Activated CD8-positive, alpha-beta memory T cell treated with anti-CD3 and anti-CD28 coated beads for 4 hours (primary cell): ENCODE measurements around the gene VWA8.

Source experiments
- DNase-seq, 2 donors: peaks; one replicate each; pipeline ENCODE4 v3.0.0-alpha.2; 2020; ENCODE audit warnings: low read depth in 2 of 2

VWA8 gene

DNA sequence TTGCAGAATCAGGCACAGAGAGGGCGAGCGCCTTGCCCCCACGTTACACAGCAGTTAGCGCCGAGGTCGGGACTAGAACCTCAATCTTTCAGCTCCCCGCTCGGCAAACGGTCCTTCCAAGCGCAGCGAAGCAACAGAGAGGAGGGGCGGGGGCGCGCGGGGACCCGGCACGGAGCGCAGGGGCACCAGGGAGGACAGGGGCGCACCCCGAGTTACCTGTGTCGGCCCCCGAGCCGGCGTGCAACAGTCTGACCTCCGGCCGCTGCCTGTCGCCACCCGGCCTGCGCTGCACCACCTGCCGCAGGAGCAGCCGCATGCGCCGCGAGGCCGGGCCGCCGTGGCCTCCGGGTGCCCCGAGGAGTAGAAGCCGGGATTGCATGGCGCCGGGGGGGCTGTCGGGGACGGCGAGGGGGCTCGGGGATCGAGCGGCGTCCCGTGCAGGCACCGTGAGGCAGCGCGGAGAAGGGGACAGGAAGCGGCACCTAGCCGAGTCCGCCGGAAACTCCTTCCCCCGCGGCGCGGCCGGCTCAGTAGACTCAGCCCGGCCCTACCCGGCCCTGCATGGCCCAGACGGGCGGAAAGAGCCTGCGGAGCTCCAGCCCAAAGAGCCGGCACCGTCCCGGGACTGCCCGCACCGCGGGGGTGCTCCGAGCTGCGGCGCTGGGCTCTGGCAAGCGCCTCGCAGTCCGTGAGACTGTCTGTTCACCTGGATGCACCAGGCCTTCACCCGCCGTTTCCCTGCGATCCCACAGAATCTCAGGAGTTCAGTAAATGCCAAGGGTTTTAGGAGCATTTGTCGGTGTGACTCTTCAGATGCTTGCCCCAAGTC lies at the start of gene VWA8:
Gene VWA8, minus strand, starts transcription at position 473 of the 829 bp plus-strand sequence. Its CDS starts 94 bp downstream, at position 379.
- DNase-seq: peak; percentile 64 to 66

- no peak for DNase-seq
Observed at GRCh38 chr13:42009057-42009456, 48.1 kb upstream of the VWA8 start.

GRCh38 chr13:42007844-42008243 lies 46.9 kb upstream of the VWA8 start:
- DNase-seq: no peak

DNA sequence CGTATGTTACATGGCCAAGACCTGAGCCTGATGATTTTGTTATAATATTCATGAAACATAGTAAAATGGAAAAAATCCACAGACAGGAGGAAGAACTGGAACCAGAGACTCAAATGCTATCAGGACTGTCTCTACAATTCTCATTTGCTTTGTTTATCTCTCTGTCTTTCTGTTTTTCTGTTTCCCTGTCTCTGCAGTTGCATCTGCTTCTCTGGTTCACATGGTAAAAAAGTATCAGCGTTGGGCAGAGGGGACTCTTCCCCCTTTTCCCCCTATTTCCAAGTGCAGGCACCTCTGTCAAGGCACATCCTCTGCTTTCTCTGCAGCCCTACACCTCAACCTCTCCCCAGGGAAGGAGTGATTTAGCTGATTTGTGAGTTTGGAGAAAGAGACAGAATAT lies 41.2 kb upstream of the VWA8 start:
- DNase-seq: no peak

DNA sequence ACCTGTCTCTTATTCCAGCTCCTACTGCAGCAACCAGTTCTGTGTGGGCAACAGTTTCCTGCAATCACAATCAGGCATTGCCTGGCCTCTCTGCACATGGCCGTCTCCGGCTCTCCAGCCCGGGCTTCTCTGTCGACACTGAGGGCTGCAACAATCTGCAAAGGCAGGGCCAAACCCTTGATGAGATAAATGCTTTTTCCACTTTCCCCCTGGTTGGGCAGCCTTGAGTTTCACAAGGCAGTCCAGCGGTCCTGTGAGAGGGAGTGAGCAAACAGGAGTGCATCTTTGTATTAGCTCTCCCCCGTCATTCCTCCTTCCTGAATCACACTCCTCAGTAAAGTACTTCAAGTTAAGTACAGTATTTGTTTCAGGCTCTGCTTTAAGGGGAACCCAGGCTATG lies 40.7 kb upstream of the VWA8 start:
- DNase-seq: no peak

GRCh38 chr13:42000846-42001245 lies 39.9 kb upstream of the VWA8 start:
- DNase-seq: no peak

DNA sequence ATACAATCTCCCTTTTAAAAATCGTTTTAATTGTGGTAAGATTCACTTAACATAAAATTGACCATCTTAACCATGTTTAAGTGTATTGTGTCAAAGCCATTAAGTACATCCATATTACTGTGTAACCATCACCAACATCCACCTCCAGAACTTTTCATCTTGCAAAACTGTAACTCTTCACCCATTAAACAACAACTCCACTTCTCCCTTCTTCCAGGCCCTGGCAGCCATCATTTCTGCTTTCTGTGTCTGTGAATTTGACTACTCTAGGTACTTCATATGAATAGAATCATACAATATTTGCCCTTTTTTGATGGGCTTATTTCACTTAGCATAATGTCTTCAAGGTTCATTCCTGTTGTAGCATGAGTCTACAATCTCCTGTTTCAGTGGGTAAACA lies 36.5 kb upstream of the VWA8 start:
- no peak for DNase-seq

GRCh38 chr13:41995946-41996345 lies 35.0 kb upstream of the VWA8 start:
- DNase-seq: no peak

DNA sequence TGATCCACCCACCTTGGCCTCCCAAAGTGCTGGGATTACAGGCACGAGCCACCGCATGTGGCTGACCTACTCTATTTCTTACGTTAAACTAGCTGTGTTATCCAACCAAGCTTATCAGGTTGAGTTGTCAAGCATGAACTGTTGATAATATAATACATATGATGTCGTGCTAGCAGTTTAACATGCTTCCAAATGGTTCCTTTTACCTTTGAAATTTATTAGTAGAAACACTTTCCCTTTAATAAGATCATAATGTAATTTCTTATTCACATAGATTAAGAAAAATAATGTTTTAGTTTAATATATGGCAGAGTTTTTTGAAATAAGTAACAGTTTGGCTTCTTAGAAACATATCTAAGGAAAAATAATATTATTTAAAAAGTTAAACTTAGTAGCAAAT lies 34.4 kb upstream of the VWA8 start:
- DNase-seq: no peak

- DNase-seq: no peak
Observed at GRCh38 chr13:41994696-41995095, 33.8 kb upstream of the VWA8 start.

GRCh38 chr13:41991936-41992335 lies 31.0 kb upstream of the VWA8 start:
- DNase-seq: no peak

DNA sequence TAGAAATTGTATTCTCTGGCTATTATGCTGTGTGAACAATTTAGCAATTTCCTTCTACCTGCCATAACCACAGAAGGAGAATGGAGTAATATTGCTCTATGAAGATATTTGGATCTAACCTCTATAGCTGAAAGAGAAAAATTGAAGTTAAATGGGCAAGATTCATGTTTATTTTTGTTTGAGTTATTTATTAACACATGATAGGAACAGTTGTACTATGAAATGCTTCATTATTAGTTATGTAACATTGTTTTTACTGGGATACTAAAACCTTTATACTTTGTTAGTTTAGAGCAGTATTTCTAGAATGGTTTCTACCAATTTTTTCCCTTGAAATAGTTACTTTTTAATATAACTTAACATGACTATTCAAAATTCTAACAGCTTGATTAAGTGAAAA lies 27.3 kb upstream of the VWA8 start:
- DNase-seq: no peak

DNA sequence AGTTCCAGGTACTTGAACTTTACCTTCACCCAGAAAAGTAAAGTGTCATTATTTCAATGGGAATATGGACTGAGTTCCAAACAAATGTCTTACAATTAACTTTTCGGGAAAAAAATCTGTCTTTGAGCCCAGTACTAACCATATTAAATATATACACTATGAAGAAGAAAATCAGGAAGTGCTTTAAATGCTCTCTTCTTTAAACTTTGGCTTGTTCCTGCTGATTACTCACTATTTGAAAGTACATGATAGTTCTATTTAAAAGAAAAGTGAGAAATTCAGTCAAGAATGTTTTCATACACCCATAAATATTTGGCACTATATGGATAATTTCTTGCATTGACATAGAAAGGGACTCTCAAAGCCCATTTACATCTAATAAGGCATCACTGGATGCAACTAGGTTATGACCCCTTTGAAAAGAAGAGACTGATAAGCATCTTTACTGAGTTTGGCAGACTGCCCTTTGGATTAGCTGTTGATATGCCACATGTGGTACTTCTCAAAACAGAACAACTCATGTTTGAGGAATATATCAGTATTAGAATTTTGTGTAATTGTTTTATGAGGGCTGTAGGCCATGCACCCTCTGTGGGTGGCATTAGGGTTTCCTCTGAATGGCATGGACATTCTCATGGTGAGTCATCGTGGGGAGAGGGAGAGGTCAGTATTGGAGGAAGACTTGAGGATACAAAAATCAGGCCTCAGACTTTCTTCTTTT lies 25.0 kb upstream of the VWA8 start:
- DNase-seq: no peak

- DNase-seq: no peak
Observed at GRCh38 chr13:41981951-41982715, 21.2 kb upstream of the VWA8 start.

DNA sequence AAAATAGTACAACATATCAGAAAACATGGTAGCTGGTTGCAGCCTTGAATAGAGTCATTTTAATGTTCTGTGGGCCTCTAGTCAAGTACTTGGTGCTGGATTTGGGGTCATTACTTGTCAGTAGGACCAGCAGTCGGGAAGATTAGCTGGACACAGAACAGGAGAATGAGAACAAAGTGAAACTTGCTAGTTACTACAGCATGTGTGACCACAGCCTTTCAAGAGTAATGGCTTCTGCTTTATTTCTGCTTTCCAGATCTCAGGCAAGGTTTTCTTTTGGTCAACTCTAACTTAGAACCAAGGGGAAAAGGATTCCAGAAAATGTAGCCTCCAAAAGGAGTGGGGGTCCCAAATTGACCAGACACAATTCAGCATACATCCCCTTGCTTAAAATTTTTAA lies 17.1 kb upstream of the VWA8 start:
- DNase-seq: no peak

DNA sequence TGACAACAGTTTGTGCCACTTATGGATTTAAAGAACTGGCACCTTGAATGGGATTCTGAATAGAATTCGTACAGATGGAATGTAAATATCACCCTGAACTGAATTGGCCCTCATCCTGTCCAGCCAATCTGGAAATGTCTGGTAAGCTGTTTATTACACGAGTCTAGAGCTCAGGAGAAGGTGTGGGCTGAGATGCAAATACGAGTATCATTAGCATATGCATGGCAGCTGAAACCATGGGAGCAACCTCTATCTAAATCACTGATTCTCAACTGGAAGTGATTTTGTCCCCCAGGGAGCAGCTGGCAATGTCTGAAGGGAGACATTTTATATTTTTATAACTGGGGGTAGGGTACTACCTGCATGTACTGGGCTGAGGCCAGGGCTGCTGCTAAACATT lies 15.6 kb upstream of the VWA8 start:
- no peak for DNase-seq

DNA sequence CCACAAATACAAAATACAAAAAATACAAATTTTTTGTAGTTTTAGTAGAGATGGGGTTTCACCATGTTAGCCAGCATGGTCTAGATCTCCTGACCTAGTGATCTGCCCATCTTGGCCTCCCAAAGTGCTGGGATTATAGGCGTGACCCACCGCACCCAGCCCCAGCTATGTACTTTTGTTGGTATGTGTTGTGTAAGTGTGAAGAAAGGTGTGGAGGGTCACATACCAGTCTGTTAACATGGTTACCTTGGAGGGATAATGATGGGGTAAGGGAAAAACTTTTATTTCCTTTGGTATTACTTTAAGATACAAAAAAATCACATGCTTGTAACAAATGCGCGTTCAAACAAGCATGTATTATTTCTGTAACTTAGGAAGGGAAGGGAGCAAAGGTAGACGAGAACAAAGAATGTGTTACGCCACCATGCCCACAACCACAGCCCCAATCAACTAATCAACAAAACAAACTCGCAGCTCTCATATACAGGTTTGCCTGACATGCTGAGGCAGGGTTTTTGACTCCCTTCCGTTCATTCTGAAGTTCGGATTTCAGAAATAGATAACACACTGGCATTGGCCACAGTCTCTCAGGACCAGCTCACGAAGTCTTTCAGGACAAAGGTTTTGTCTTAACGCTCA lies 13.5 kb upstream of the VWA8 start:
- DNase-seq: no peak

GRCh38 chr13:41973247-41973741 lies 12.4 kb upstream of the VWA8 start:
- no peak for DNase-seq

- DNase-seq: no peak
Observed at GRCh38 chr13:41971848-41972247, 10.9 kb upstream of the VWA8 start.

DNA sequence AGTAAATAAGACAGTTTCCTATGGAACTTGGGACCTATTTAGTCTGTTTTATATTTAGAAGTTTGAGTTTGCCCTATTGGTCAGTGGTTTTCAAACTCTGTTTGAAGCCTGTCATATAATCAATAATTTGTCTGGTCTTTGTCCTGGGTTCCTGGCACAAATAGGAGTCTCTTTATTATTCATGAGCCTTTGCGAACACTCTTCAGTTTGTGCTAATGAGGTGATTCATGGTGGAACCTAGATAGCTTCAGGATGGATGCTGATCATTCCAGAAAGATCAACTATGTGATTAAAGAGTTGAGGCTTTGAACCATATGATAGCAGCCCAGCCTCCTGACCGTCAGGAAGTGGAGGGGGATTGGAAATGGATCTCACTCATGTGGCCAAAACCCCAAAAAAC lies 10.0 kb upstream of the VWA8 start:
- DNase-seq: no peak

DNA sequence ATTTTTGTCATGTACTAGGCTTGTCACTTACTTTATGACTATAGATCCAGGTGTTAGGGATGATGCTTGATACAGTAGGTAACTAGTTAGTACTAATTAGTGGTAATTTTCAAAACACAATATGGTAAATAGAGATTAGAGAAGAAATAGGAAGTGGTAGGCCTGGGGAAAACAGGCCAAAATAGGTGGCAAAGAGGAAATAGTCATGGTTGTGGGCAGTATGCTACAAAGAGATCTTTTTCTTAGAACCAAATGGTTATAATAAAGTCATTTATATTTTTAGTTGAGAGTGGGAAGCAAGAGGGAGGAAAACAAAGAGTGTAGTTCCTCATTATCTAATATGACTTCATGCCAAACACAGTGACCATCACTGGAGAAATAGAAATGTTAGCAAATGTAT lies 9.1 kb upstream of the VWA8 start:
- DNase-seq: no peak

GRCh38 chr13:41969072-41969471 lies 8.2 kb upstream of the VWA8 start:
- DNase-seq: no peak
